SJCRH30 (cell line): ENCODE data around the gene KIF14. TPM values are rescaled to one million over a fixed set of nuclear protein-coding genes. Genes with fewer than 3 reads are reported as not detected.

Source experiments
- DNase-seq, 2 experiments: peaks; one replicate each; pipeline ENCODE4 v3.0.0-alpha.2; 2015 to 2020
- H3K27ac ChIP-seq: fragments of 250-450 bp; sonication (Bioruptor Pico); 2 replicates; pipeline ENCODE4 v1.5.1; 2020; ENCODE audit warnings: mild to moderate bottlenecking, moderate library complexity
- H3K27me3 ChIP-seq: fragments of 250-450 bp; sonication (Bioruptor Pico); 2 replicates; pipeline ENCODE4 v1.5.1; 2020; ENCODE audit warnings: mild to moderate bottlenecking, moderate library complexity
- H3K36me3 ChIP-seq: fragments of 250-450 bp; sonication (Bioruptor Pico); 2 replicates; pipeline ENCODE4 v1.5.1; 2020; ENCODE audit warnings: mild to moderate bottlenecking, moderate library complexity
- H3K4me1 ChIP-seq: fragments of 250-450 bp; sonication (Bioruptor Pico); 2 replicates; pipeline ENCODE4 v1.5.1; 2020; ENCODE audit warnings: mild to moderate bottlenecking, moderate library complexity
- H3K4me3 ChIP-seq: fragments of 250-450 bp; sonication (Bioruptor Pico); 2 replicates; pipeline ENCODE4 v1.5.1; 2020; ENCODE audit warnings: mild to moderate bottlenecking, moderate library complexity
- H3K9me3 ChIP-seq: fragments of 250-450 bp; sonication (Bioruptor Pico); replicated peaks from 2 replicates; pipeline ENCODE4 v1.5.1; 2020; ENCODE audit warnings: mild to moderate bottlenecking, moderate library complexity
- total RNA-seq: library from RNA; depleted of rRNA; stranded (reverse); fragments of >200 nt; shearing (Covaris generic); gene quantifications from 2 replicates; pipeline ENCODE4 v1.2.3, GENCODE V29; 2014; rRNA removed

The KIF14 gene
- total RNA-seq, 1 experiment from 2014 or later = 21.0 TPM

DNA sequence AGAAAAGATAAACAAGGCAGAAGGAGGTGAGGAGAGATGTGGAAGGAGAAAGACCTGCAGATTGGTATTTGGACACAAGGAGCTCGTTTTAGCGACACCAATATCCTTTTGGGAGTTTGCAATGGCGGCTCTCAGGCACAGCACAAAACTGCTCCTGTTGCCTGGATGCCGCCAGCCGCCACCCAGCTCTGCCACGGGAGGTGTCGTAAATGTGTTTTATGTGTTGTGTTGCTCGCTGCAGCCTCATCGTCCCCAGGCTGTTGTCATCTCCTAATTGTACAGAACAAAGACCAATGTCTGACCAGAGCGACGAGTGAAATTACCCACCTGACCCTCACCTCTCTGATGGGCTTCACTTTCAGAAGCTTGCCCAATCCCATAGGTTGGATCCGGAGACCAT lies 114.1 kb downstream of the KIF14 start:
- no peaks in the 10 kb centered on the region for H3K36me3 ChIP-seq
- no peak for DNase-seq
- H3K9me3 ChIP-seq = no peaks in the 10 kb centered on the region
- H3K4me1 ChIP-seq = no peaks in the 10 kb centered on the region
- H3K4me3 ChIP-seq = no peak overlapping the region
- no peaks in the 10 kb centered on the region for H3K27me3 ChIP-seq
- H3K27ac ChIP-seq = no peak overlapping the region

DNA sequence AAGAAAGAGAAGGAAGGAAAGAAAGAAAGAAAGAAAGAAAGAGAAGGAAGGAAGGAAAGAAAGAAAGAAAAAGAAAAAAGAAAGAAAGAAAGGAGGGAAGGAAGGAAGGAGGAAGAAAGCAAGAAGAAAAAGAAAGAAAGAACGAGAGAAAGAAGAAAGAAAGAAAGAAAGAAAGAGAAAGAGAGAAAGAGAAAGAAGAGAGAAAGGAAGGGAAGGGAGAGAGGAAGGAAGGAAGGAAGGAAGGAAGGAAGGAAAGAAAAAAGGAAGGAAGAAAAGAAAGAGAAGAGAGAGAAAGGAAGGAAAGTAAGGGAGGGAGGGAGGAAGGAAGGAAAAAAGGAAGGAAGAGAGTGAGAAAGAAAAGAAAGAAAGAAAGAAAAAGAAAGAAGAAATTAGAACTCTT lies 115.3 kb downstream of the KIF14 start:
- H3K9me3 ChIP-seq = no peaks in the 10 kb centered on the region
- no peaks in the 10 kb centered on the region for H3K4me1 ChIP-seq
- no peaks in the 10 kb centered on the region for H3K36me3 ChIP-seq
- H3K4me3 ChIP-seq = no peak overlapping the region
- H3K27me3 ChIP-seq = no peaks in the 10 kb centered on the region
- no peak for DNase-seq
- no peak overlapping the region for H3K27ac ChIP-seq

Other genes with a start within 250 kb of the KIF14 start
- 20.0 TPM in 2 replicates for gene ZNF281, start 210.7 kb downstream of the KIF14 start, total RNA-seq
- 9.6 and 11.2 TPM in 2 replicates for gene DDX59, start 49.2 kb upstream of the KIF14 start, total RNA-seq
- gene CAMSAP2, start 118.1 kb upstream of the KIF14 start, total RNA-seq = 18.7 and 23.5 TPM in 2 replicates